HepG2 (cell line): ENCODE data around the gene OVOL2. TPM values are rescaled to one million over a fixed set of nuclear protein-coding genes. Genes with fewer than 3 reads are reported as not detected.

ENCODE experiments used
- ARID3A ChIP-seq: IDR thresholded peaks from 2 replicates; pipeline ENCODE4 v1.6.1; 2012; ENCODE audit warnings: low read depth, low read length, improper control_type of control experiment
- ARNT ChIP-seq: fragments of 450-650 bp; IDR thresholded peaks from 2 replicates; pipeline ENCODE4 v1.6.1; 2017
- GTF2F1 ChIP-seq: fragments of 150-350 bp; IDR thresholded peaks from 2 replicates; pipeline ENCODE4 v1.6.1; 2014; ENCODE audit warnings: low read length
- HCFC1 ChIP-seq: fragments of 150-350 bp; IDR thresholded peaks from 2 replicates; pipeline ENCODE4 v1.6.1; 2014; ENCODE audit warnings: low read depth, low read length
- HOXD1 ChIP-seq: sonication (generic); formaldehyde crosslinking; IDR thresholded peaks from 2 replicates; pipeline ENCODE4 v1.5.0; 2020; ENCODE audit warnings: missing genetic modification reagents
- KLF9 ChIP-seq: IDR thresholded peaks from 2 replicates; pipeline ENCODE4 v1.6.1; 2016; ENCODE audit warnings: low read depth
- NCOA1 ChIP-seq: sonication (generic); formaldehyde crosslinking; IDR thresholded peaks from 2 replicates; pipeline ENCODE4 v1.9.0; 2021; ENCODE audit warnings: missing genetic modification reagents
- NFYC ChIP-seq: IDR thresholded peaks from 2 replicates; pipeline ENCODE4 v1.6.1; 2016; ENCODE audit warnings: missing genetic modification reagents, missing compliant biosample characterization
- SMAD1 ChIP-seq: sonication (generic); formaldehyde crosslinking; IDR thresholded peaks from 2 replicates; pipeline ENCODE4 v1.4.0; 2020; ENCODE audit warnings: missing genetic modification reagents, low read depth, mild to moderate bottlenecking, borderline replicate concordance
- SMAD3 ChIP-seq: sonication (generic); formaldehyde crosslinking; IDR thresholded peaks from 2 replicates; pipeline ENCODE4 v1.4.0; 2020; ENCODE audit warnings: missing genetic modification reagents
- SOX6 ChIP-seq, 2 experiments: fragments of 450-650 bp in 1 of 2; sonication (generic) in 1 of 2; formaldehyde crosslinking in 1 of 2; IDR thresholded peaks; 2 replicates each; pipeline versions ENCODE4 v1.4.0 to v1.6.1; 2017 to 2020; ENCODE audit warnings: antibody characterized with exemption in 1 of 2, mild to moderate bottlenecking in 1 of 2, missing genetic modification reagents in 1 of 2
- SSRP1 ChIP-seq: IDR thresholded peaks from 2 replicates; pipeline ENCODE4 v1.6.1; 2016; ENCODE audit warnings: control low read depth
- STAG1 ChIP-seq: sonication (generic); formaldehyde crosslinking; IDR thresholded peaks from 2 replicates; pipeline ENCODE4 v1.4.0; 2020; ENCODE audit warnings: missing genetic modification reagents
- TGIF2 ChIP-seq: IDR thresholded peaks from 2 replicates; pipeline ENCODE4 v1.6.1; 2016; ENCODE audit warnings: control low read depth, missing compliant biosample characterization
- ZFX ChIP-seq: sonication (generic); formaldehyde crosslinking; IDR thresholded peaks from 2 replicates; pipeline ENCODE4 v1.4.0; 2020; ENCODE audit warnings: mild to moderate bottlenecking, low read depth, missing genetic modification reagents, moderate library complexity
- ZMYM3 ChIP-seq: sonication (generic); formaldehyde crosslinking; IDR thresholded peaks from 2 replicates; pipeline ENCODE4 v1.5.1; 2020; ENCODE audit warnings: mild to moderate bottlenecking, missing genetic modification reagents
- ZMYM4 ChIP-seq: sonication (generic); formaldehyde crosslinking; IDR thresholded peaks from 2 replicates; pipeline ENCODE4 v1.8.1; 2023; ENCODE audit warnings: mild to moderate bottlenecking, missing genetic modification reagents
- ZNF382 ChIP-seq: sonication (generic); formaldehyde crosslinking; IDR thresholded peaks from 2 replicates; pipeline ENCODE4 v1.5.0; 2020; ENCODE audit warnings: missing genetic modification reagents, mild to moderate bottlenecking, borderline replicate concordance
- ZNF549 ChIP-seq: sonication (generic); formaldehyde crosslinking; IDR thresholded peaks from 2 replicates; pipeline ENCODE4 v1.5.0; 2020; ENCODE audit warnings: missing genetic modification reagents
- ZNF598 ChIP-seq: sonication (generic); formaldehyde crosslinking; IDR thresholded peaks from 2 replicates; pipeline ENCODE4 v1.5.1; 2020; ENCODE audit warnings: mild to moderate bottlenecking, missing genetic modification reagents, borderline replicate concordance
- ZNF777 ChIP-seq: sonication (generic); formaldehyde crosslinking; IDR thresholded peaks from 2 replicates; pipeline ENCODE4 v1.4.0; 2020; ENCODE audit warnings: missing genetic modification reagents
- ZSCAN20 ChIP-seq: sonication (generic); formaldehyde crosslinking; IDR thresholded peaks from 2 replicates; pipeline ENCODE4 v1.4.0; 2020; ENCODE audit warnings: missing genetic modification reagents, mild to moderate bottlenecking, borderline replicate concordance
- polyA plus RNA-seq, 8 experiments: library from polyadenylated mRNA; depleted of rRNA in 3 of 8; stranded (reverse) in 7 of 8; unstranded in 1 of 8; fragments of >200 nt; fragmentation: Illumina TruSeq in 4 of 8; extraction: Trizol in 4 of 8; gene quantifications; 2 replicates each; pipeline versions ENCODE4 v1.2.1 to v1.2.3, GENCODE V29; 2011 to 2016; ENCODE audit warnings: low read depth in 4 of 8, missing spikeins in 1 of 8, mixed read lengths in 1 of 8; ENCODE audit not compliant: insufficient read depth in 1 of 8
- total RNA-seq, 5 experiments: library from RNA; depleted of rRNA; stranded (reverse); fragments of >200 nt; fragmentation: Illumina TruSeq; extraction: Trizol; gene quantifications; 2 replicates each; pipeline ENCODE4 v1.2.3, GENCODE V29; 2016; ENCODE audit warnings: low read depth in 1 of 5
- TF ChIP-seq, protein P1 (sequence below): sonication (generic); formaldehyde crosslinking; IDR thresholded peaks from 2 replicates; pipeline ENCODE4 v1.4.0; 2020; ENCODE audit warnings: mild to moderate bottlenecking, missing genetic modification reagents, borderline replicate concordance
- TF ChIP-seq, protein P2 (sequence below): sonication (generic); formaldehyde crosslinking; conservative IDR thresholded peaks from 2 replicates; pipeline ENCODE4 v1.8.0; 2022; ENCODE audit warnings: low read depth, missing genetic modification reagents

Gene OVOL2
- total and polyA plus RNA-seq, 2 of the 13 experiments (the other 11 are each of a cell fraction or from before 2014, with no cell fraction given) = 0.20 to 0.31 TPM

GRCh38 chr20:18056174-18057100 is 1.3 kb downstream of the OVOL2 start (continued):
- TF ChIP-seq ZNF382 = no peak
- no peak for TF ChIP-seq NFYC (CRISPR knock-in tag)
- TF ChIP-seq KLF9 (CRISPR knock-in tag) = no peak
- TF ChIP-seq ZNF777 = peak; percentile 85
- TF ChIP-seq SSRP1 = no peak
- TF ChIP-seq ZNF549 = no peak
- TF ChIP-seq, protein P1, sequence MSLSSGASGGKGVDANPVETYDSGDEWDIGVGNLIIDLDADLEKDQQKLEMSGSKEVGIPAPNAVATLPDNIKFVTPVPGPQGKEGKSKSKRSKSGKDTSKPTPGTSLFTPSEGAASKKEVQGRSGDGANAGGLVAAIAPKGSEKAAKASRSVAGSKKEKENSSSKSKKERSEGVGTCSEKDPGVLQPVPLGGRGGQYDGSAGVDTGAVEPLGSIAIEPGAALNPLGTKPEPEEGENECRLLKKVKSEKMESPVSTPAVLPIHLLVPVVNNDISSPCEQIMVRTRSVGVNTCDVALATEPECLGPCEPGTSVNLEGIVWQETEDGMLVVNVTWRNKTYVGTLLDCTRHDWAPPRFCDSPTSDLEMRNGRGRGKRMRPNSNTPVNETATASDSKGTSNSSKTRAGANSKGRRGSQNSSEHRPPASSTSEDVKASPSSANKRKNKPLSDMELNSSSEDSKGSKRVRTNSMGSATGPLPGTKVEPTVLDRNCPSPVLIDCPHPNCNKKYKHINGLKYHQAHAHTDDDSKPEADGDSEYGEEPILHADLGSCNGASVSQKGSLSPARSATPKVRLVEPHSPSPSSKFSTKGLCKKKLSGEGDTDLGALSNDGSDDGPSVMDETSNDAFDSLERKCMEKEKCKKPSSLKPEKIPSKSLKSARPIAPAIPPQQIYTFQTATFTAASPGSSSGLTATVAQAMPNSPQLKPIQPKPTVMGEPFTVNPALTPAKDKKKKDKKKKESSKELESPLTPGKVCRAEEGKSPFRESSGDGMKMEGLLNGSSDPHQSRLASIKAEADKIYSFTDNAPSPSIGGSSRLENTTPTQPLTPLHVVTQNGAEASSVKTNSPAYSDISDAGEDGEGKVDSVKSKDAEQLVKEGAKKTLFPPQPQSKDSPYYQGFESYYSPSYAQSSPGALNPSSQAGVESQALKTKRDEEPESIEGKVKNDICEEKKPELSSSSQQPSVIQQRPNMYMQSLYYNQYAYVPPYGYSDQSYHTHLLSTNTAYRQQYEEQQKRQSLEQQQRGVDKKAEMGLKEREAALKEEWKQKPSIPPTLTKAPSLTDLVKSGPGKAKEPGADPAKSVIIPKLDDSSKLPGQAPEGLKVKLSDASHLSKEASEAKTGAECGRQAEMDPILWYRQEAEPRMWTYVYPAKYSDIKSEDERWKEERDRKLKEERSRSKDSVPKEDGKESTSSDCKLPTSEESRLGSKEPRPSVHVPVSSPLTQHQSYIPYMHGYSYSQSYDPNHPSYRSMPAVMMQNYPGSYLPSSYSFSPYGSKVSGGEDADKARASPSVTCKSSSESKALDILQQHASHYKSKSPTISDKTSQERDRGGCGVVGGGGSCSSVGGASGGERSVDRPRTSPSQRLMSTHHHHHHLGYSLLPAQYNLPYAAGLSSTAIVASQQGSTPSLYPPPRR = no peak
- no peak for TF ChIP-seq ARID3A
- TF ChIP-seq ZSCAN20 (CRISPR knock-in tag) = 0 out of 2 replicates have a peak, but pooled peaks have one; percentile 13
- no peak for TF ChIP-seq SMAD3
- TF ChIP-seq ZMYM4 (CRISPR knock-in tag) = no peak
- TF ChIP-seq ZNF598 (CRISPR knock-in tag) = no peak
- TF ChIP-seq NCOA1 (CRISPR knock-in tag) = no peak
- no peak for TF ChIP-seq STAG1 (CRISPR knock-in tag)
- no peak for TF ChIP-seq HCFC1
- TF ChIP-seq ZMYM3 (CRISPR knock-in tag) = no peak
- no peak for TF ChIP-seq ARNT
- TF ChIP-seq GTF2F1 = no peak
- no peak for TF ChIP-seq SMAD1 (CRISPR knock-in tag)
- TF ChIP-seq, protein P2, sequence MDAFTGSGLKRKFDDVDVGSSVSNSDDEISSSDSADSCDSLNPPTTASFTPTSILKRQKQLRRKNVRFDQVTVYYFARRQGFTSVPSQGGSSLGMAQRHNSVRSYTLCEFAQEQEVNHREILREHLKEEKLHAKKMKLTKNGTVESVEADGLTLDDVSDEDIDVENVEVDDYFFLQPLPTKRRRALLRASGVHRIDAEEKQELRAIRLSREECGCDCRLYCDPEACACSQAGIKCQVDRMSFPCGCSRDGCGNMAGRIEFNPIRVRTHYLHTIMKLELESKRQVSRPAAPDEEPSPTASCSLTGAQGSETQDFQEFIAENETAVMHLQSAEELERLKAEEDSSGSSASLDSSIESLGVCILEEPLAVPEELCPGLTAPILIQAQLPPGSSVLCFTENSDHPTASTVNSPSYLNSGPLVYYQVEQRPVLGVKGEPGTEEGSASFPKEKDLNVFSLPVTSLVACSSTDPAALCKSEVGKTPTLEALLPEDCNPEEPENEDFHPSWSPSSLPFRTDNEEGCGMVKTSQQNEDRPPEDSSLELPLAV (CRISPR knock-in tag) = no peak
- peak; percentile 15; the same call in 1 of the 2 replicates for TF ChIP-seq ZFX (CRISPR knock-in tag)
- TF ChIP-seq HOXD1 (CRISPR knock-in tag) = no peak
- TF ChIP-seq SOX6 (IDR thresholded peaks at IDR 0.05) = no peak
- TF ChIP-seq SOX6 (CRISPR knock-in tag; IDR thresholded peaks at IDR 0.05) = no peak
- no peak for TF ChIP-seq TGIF2 (CRISPR knock-in tag)
